ENCODE data around the gene SLC45A1. TPM values are rescaled to one million over a fixed set of nuclear protein-coding genes. Genes with fewer than 3 reads are reported as not detected.

The SLC45A1 gene
- total and polyA plus RNA-seq, 8 donors: 1.1 to 3.0 (median 2.4) TPM; not detected in 3

- no peak for TF ChIP-seq EP300 (IDR thresholded peaks at IDR 0.05)
- TF ChIP-seq POLR2AphosphoS5 (IDR thresholded peaks at IDR 0.05): peak in 1 of 3 donors; percentile 21
- TF ChIP-seq CTCF (IDR thresholded peaks at IDR 0.05): no peak
- TF ChIP-seq POLR2A (IDR thresholded peaks at IDR 0.05): no peak
- WGBS, 5 donors: 69 to 83% (median 75%) methylated on average over 19 of the region's 19 CpGs
- DNase-seq: peak in 1 of 2 donors; percentile 63
Measured at GRCh38 chr1:8294170-8294697, 23.7 kb upstream of the SLC45A1 start.

GRCh38 chr1:8297245-8297644, 20.7 kb upstream of the SLC45A1 start:
- WGBS, 5 donors: 71 to 82% (median 81%) methylated on average over 4 of the region's 4 CpGs
- Histone ChIP-seq H3K27ac (no peak overlapping the region), H3K4me1 (peaks cover 0 to 11% (median 5%) of the 10 kb centered on the region in 4 donors), H3K36me3 (no peaks in the 10 kb centered on the region), H3K9me3 (no peaks in the 10 kb centered on the region), H3K27me3 (no peaks in the 10 kb centered on the region), H3K4me3 (no peak overlapping the region)
- no peak for TF ChIP-seq EP300 (IDR thresholded peaks at IDR 0.05)
- no peak for TF ChIP-seq POLR2AphosphoS5 (IDR thresholded peaks at IDR 0.05)
- no peak for TF ChIP-seq CTCF (IDR thresholded peaks at IDR 0.05)
- no peak for TF ChIP-seq POLR2A (IDR thresholded peaks at IDR 0.05)
- DNase-seq: no peak
- intact Hi-C loops (cut with DNase I; ENCODE audit: low total_unique reads): no loop called here

More at GRCh38 chr1:8294170-8294697, 23.7 kb upstream of the SLC45A1 start:
- Histone ChIP-seq H3K9me3 (no peaks in the 10 kb centered on the region), H3K36me3 (no peaks in the 10 kb centered on the region), H3K27me3 (no peaks in the 10 kb centered on the region), H3K4me3 (no peak overlapping the region), H3K27ac (peak overlapping the region in 3 of 5 donors; percentile 18 to 53 (median 20)), H3K4me1 (peaks cover 0 to 11% (median 5%) of the 10 kb centered on the region in 4 donors)
- intact Hi-C loops (cut with DNase I; ENCODE audit: low total_unique reads): no loop called here

- intact Hi-C loops (cut with DNase I; ENCODE audit: low total_unique reads): no loop called here
- no peak for TF ChIP-seq CTCF (IDR thresholded peaks at IDR 0.05)
- no peak for TF ChIP-seq POLR2A (IDR thresholded peaks at IDR 0.05)
- TF ChIP-seq EP300 (IDR thresholded peaks at IDR 0.05): no peak
- TF ChIP-seq POLR2AphosphoS5 (IDR thresholded peaks at IDR 0.05): no peak
- Histone ChIP-seq H3K36me3 (no peaks in the 10 kb centered on the region), H3K27me3 (no peaks in the 10 kb centered on the region), H3K4me3 (no peak overlapping the region), H3K9me3 (no peaks in the 10 kb centered on the region), H3K27ac (no peak overlapping the region), H3K4me1 (peaks cover 0 to 4% (median 0%) of the 10 kb centered on the region in 4 donors)
- no peak for DNase-seq
- WGBS, 5 donors: 89 to 96% (median 94%) methylated on average over 5 of the region's 5 CpGs
Measured at GRCh38 chr1:8299963-8300362, 18.0 kb upstream of the SLC45A1 start.

GRCh38 chr1:8302081-8302956, 15.6 kb upstream of the SLC45A1 start:
- no peak for TF ChIP-seq POLR2AphosphoS5 (IDR thresholded peaks at IDR 0.05)
- 72 to 85% (median 77%) methylated on average over 22 of the region's 22 CpGs for WGBS, 5 donors
- Histone ChIP-seq H3K27me3 (no peaks in the 10 kb centered on the region), H3K36me3 (no peaks in the 10 kb centered on the region), H3K27ac (no peak overlapping the region), H3K9me3 (no peaks in the 10 kb centered on the region), H3K4me1 (peaks cover 0 to 4% (median 0%) of the 10 kb centered on the region in 4 donors), H3K4me3 (no peak overlapping the region)
- DNase-seq: no peak
- intact Hi-C loops (cut with DNase I; ENCODE audit: low total_unique reads): no loop called here
